ENCODE data around the gene SLC7A5. TPM values are rescaled to one million over a fixed set of nuclear protein-coding genes. Genes with fewer than 3 reads are reported as not detected.
A peak's percentile ranks its signal among the peaks of the same experiment; 100 is the strongest.

The SLC7A5 gene
- total RNA-seq, 1 donor from 2014 or later, result 22.8 TPM

DNA sequence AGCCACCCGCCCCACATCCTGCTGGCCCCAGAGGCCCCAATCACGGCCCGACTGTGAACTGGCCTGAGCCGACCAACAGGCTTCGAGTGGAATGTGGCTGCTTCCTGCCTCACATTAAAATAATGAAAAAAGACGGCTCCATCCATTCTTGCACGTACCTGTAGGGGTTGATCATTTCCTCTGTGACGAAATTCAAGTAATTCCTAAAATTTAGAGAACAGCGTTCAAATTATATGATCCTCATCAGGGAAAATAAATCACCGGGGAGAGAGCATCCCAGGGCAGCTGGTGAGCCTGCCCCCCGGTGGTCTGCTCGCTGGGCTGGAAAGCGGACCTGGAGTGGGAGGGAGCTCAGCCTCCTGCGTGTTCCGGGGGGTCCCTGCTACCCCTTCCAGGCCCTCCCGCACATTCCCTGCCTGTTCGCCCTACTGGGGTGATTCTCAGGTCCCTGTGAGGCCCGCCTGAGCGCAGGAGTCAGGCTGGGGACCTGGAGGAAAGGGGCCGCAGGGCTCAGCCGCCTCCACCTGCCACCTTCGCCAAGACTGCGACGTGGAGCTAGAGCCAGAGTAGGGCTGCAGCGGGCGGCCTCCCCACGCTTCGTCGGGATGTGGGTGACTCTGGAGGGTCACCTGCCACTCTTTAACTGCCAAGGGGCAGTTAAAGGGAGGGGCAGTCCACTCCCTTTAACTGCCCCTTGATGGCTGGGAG lies 28.9 kb downstream of the SLC7A5 start:
- intact Hi-C loops (cut with DNase I), result no loop called here
- no peak for DNase-seq (ENCODE audit: extremely low spot score in 2 of 2)
- Histone ChIP-seq H3K4me1 (peaks cover 10% of the 10 kb centered on the region), H3K9me3 (no peaks in the 10 kb centered on the region), H3K27me3 (no peaks in the 10 kb centered on the region), H3K4me3 (no peak overlapping the region), H3K36me3 (no peaks in the 10 kb centered on the region), H3K27ac (no peak overlapping the region)
- TF ChIP-seq, protein P1, sequence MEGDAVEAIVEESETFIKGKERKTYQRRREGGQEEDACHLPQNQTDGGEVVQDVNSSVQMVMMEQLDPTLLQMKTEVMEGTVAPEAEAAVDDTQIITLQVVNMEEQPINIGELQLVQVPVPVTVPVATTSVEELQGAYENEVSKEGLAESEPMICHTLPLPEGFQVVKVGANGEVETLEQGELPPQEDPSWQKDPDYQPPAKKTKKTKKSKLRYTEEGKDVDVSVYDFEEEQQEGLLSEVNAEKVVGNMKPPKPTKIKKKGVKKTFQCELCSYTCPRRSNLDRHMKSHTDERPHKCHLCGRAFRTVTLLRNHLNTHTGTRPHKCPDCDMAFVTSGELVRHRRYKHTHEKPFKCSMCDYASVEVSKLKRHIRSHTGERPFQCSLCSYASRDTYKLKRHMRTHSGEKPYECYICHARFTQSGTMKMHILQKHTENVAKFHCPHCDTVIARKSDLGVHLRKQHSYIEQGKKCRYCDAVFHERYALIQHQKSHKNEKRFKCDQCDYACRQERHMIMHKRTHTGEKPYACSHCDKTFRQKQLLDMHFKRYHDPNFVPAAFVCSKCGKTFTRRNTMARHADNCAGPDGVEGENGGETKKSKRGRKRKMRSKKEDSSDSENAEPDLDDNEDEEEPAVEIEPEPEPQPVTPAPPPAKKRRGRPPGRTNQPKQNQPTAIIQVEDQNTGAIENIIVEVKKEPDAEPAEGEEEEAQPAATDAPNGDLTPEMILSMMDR (IDR thresholded peaks at IDR 0.05), result no peak
- TF ChIP-seq POLR2A (IDR thresholded peaks at IDR 0.05) (no peak), POLR2AphosphoS5 (IDR thresholded peaks at IDR 0.05; ENCODE audit: insufficient read depth in 1 of 2, low read depth in 1 of 2) (no peak)

DNA sequence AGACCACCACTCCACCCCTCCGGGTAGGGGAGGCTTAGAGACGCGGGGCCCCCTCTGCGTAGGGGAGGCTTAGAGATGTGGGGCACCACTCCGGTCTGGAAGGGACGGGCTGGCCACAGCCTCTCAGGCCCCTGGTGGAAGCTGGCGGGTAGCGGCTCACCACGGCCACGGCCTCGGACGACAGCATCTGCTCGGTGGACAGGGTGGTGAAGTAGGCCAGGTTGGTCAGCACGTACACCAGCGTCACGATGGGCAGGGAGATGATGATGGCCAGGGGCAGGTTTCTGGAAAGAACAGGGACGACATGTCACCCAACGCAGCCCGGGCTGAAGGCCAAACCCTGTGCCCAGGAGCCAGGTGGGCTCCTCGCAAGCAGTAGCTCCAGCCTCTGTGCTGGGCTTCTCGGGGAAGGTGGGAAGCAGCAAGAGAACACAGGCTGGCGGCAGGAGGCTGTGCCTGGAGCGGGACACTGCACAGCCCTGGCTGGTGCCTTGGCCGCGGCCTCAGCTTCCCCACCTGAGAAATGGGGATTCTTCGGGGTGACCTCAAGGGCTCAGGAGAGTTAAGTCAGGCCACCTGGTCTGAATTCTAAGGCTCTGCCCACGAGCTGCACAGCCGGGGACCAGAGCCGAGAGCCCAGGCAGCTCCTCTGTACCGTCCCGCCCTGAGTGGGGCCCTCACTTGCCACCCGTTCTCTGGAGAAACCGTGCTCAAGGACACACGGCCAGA lies 29.6 kb downstream of the SLC7A5 start:
- Histone ChIP-seq H3K27me3 (no peaks in the 10 kb centered on the region), H3K4me1 (peaks cover 9% of the 10 kb centered on the region), H3K9me3 (no peaks in the 10 kb centered on the region), H3K4me3 (no peak overlapping the region), H3K27ac (no peak overlapping the region), H3K36me3 (no peaks in the 10 kb centered on the region)
- intact Hi-C loops (cut with DNase I), result no loop called here
- DNase-seq (ENCODE audit: extremely low spot score in 2 of 2), result no peak
- TF ChIP-seq, protein P1 (IDR thresholded peaks at IDR 0.05), result no peak
- no peak for TF ChIP-seq POLR2AphosphoS5 (IDR thresholded peaks at IDR 0.05; ENCODE audit: insufficient read depth in 1 of 2, low read depth in 1 of 2)
- TF ChIP-seq POLR2A (IDR thresholded peaks at IDR 0.05), result no peak

DNA sequence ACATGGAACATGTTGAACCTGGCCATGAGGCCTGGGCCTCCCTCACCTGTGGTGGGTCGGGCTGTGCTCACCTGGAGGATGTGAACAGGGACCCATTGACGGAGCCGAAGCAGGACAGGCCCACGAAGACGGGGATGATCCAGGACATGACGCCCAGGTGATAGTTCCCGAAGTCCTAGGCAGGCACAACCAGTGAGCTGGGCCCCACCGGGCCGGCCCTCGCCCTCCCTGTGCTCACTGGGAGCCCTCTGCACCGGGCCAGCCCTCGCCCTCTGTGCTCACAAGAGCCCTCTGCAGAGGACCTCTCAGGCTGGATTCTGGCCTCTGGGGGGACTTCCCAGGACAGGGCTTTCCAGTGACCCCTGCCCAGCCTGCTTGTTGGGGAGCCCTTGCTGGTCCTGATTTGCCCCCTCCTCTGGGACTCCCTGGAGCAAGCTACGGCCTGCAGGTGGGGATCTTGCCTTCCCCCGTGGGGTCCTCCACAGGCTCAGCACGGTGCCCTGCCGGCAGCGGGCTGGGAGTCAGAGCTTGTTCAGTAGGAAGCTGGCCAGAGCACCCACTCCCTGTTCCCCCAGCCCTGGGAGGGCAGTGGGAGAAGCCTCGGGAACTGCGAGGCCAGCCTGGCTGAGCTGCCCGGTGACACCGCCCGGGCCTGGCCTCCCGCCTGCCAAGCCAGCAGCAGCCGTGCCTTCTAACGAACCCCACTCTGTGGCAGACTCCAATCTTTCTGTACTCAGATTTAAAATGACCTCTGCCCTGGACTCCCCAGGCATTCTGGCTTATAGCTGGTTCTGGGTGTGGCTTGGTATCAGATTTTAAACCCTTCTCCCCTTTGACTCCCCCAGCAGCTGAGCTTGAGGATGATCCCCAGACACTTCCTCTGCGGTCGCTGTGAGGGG lies 30.4 kb downstream of the SLC7A5 start:
- Histone ChIP-seq H3K36me3 (no peaks in the 10 kb centered on the region), H3K9me3 (no peaks in the 10 kb centered on the region), H3K27me3 (no peaks in the 10 kb centered on the region), H3K4me1 (peaks cover 1% of the 10 kb centered on the region), H3K4me3 (no peak overlapping the region), H3K27ac (peak overlapping the region; percentile 3)
- DNase-seq (ENCODE audit: extremely low spot score in 2 of 2), result no peak
- intact Hi-C loops (cut with DNase I), result no loop called here
- TF ChIP-seq POLR2AphosphoS5 (IDR thresholded peaks at IDR 0.05; ENCODE audit: insufficient read depth in 1 of 2, low read depth in 1 of 2), result no peak
- TF ChIP-seq POLR2A (IDR thresholded peaks at IDR 0.05), result no peak

DNA sequence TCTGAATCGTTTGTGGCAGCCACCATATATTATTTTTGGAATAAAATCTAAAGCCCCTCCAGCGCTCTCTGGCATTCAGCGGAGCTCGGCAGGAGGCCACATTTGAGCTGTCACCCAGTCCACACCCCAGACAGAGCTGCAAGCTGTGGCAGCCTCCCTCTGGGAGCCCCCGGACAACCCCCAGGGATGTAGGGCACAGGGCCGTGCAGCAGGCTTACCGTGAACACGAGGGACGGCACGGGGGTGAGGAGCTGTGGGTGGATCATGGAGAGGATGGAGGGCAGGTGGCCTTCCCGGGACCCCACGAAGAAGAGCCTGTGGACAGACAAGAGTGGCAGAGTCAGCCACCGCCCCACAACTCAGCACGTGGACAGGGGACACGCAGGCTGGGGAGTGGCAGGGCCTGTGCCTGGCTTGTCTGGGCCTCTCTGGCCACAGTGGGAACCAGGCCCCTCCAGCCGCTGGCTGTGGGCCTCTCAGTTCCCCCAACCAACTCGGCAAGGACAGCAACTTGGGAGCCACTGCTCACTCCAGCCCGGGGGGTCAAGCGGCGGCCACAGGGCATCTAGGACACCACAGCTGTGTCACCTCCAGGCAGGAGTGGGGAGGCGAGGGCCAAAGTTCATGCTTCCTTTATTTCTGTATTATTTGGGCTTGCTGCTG lies 31.5 kb downstream of the SLC7A5 start:
- H3K4me3 ChIP-seq, result no peak overlapping the region
- H3K27me3 ChIP-seq, result no peaks in the 10 kb centered on the region
- no peak overlapping the region for H3K27ac ChIP-seq
- H3K4me1 ChIP-seq, result no peaks in the 10 kb centered on the region
- H3K36me3 ChIP-seq, result no peaks in the 10 kb centered on the region
- intact Hi-C loops (cut with DNase I), result no loop called here
- TF ChIP-seq POLR2AphosphoS5 (IDR thresholded peaks at IDR 0.05; ENCODE audit: insufficient read depth in 1 of 2, low read depth in 1 of 2) (no peak), POLR2A (IDR thresholded peaks at IDR 0.05) (no peak)
- TF ChIP-seq, protein P1 (IDR thresholded peaks at IDR 0.05), result no peak
- no peaks in the 10 kb centered on the region for H3K9me3 ChIP-seq
- no peak for DNase-seq (ENCODE audit: extremely low spot score in 2 of 2)
